ENCODE measurements around the gene SPO11. TPM values are rescaled to one million over a fixed set of nuclear protein-coding genes. Genes with fewer than 3 reads are reported as not detected.

SPO11 gene
- polyA plus RNA-seq, 2 of the 4 experiments (the other 2 are of a cell fraction): not detected

DNA sequence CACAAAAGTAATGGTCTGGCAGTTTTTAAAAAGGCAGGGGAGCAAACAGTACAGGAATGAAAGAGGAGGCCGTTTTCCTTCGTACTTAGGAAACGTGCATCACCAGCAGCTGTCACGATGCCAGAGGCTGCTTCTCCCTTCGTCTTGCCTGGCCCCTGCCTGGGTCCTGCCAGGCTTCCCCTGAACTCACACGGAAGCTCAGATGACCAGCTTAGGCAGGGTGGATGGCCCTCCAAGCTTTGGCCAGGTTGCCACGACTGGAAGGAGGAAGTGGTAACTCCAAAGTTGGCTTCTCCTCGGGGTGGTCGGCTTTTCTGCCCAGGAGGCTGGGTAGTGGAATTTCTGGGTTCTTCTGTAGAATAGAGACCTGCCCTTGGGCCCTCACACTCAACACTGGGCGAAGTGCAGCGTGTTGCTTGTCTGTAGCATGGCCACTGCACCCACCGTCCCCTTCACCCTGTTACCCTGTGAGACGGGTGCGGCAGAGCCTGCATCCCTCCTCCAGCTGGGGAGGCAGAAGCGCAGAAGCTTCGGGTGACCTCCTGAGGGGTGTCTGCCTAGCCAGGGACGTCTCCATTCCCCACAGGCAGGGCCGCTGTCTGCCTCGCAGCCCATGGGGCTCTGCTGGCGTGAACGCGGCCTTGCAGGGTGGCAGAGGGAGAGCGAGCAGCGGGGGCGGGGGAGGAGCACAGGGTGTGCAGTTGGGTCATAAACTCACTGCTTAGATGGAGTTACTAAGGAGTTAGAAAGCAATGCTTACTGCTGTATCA, 43.2 kb downstream of the SPO11 start (continued):
- TF ChIP-seq NFE2L2 (conservative IDR thresholded peaks at IDR 0.05; ENCODE audit: low read length) (no peak), HOXB13 (CRISPR knock-in tag; IDR thresholded peaks at IDR 0.05; ENCODE audit: low read depth) (no peak), RCOR1 (IDR thresholded peaks at IDR 0.05; ENCODE audit: low read depth, low read length) (no peak)

DNA sequence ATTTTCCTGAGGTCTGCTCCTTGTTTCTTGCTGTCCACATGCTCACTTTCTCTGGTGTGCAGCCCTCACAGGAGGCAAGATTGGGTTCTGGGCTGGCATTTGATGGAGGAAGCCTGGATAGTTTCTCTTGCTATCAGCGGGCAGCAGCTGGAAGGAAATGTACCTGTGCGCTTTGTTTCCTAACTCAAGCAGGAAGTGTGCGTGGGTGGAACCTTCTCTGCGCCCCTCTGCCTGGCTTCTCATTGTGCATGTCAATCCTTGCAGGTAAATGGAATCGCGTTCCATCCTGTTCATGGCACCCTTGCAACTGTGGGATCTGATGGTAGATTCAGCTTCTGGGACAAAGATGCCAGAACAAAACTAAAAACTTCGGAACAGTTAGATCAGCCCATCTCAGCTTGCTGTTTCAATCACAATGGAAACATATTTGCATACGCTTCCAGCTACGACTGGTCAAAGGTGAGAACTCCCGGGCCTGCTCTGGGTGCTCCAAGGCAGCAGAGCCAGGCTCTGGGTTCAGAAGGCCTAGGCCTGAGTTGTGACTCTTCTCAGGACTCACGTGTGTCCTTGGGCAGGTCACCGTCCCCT, 44.8 kb downstream of the SPO11 start:
- ChIA-PET POLR2A (no interaction called here), CTCF (interaction anchor here (1.0 to 3.9 kb wide), 6 partner anchors 10 to 284 kb away, joined by 3 to 21 read pairs (median 4); no protein-coding TSS in a partner anchor)
- no peak for TF ChIP-seq MAFK (IDR thresholded peaks at IDR 0.05; ENCODE audit: partially characterized antibody)
- no peak for TF ChIP-seq ZSCAN20 (CRISPR knock-in tag; IDR thresholded peaks at IDR 0.05)
- no peak for TF ChIP-seq PBX3 (IDR thresholded peaks at IDR 0.05)
- no peak for TF ChIP-seq RARB (CRISPR knock-in tag; IDR thresholded peaks at IDR 0.05)
- TF ChIP-seq HMGXB4 (CRISPR knock-in tag; IDR thresholded peaks at IDR 0.05; ENCODE audit: borderline replicate concordance): no peak
- no peak for TF ChIP-seq HDAC2 (IDR thresholded peaks at IDR 0.05)
- no peak for TF ChIP-seq NR3C1 (IDR thresholded peaks at IDR 0.05)
- TF ChIP-seq NFE2L2 (conservative IDR thresholded peaks at IDR 0.05; ENCODE audit: low read length): no peak
- no peak for TF ChIP-seq KDM5A (IDR thresholded peaks at IDR 0.05)
- TF ChIP-seq FOXS1 (CRISPR knock-in tag; IDR thresholded peaks at IDR 0.05): no peak
- no peak for TF ChIP-seq FOSL2 (IDR thresholded peaks at IDR 0.05)
- no peak for TF ChIP-seq FOSL2 (CRISPR knock-in tag; IDR thresholded peaks at IDR 0.05)
- TF ChIP-seq CBX8 (IDR thresholded peaks at IDR 0.05): no peak
- TF ChIP-seq, protein P1, sequence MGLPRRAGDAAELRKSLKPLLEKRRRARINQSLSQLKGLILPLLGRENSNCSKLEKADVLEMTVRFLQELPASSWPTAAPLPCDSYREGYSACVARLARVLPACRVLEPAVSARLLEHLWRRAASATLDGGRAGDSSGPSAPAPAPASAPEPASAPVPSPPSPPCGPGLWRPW (IDR thresholded peaks at IDR 0.05): no peak
- no peak for TF ChIP-seq SREBF2 (IDR thresholded peaks at IDR 0.05)
- TF ChIP-seq HEYL (CRISPR knock-in tag; IDR thresholded peaks at IDR 0.05): no peak
- no peak for TF ChIP-seq MYC (IDR thresholded peaks at IDR 0.05; ENCODE audit: borderline replicate concordance, low read length)
- TF ChIP-seq CHD2 (IDR thresholded peaks at IDR 0.05; ENCODE audit: low read length, partially characterized antibody): no peak
- no peak for TF ChIP-seq SMC3 (IDR thresholded peaks at IDR 0.05)
- TF ChIP-seq, protein P2, sequence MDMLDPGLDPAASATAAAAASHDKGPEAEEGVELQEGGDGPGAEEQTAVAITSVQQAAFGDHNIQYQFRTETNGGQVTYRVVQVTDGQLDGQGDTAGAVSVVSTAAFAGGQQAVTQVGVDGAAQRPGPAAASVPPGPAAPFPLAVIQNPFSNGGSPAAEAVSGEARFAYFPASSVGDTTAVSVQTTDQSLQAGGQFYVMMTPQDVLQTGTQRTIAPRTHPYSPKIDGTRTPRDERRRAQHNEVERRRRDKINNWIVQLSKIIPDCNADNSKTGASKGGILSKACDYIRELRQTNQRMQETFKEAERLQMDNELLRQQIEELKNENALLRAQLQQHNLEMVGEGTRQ (IDR thresholded peaks at IDR 0.05): no peak
- TF ChIP-seq RFX5 (IDR thresholded peaks at IDR 0.05): no peak

More for the DNA sequence above, 44.8 kb downstream of the SPO11 start:
- Histone ChIP-seq H3K27ac (no peak overlapping the region), H3K4me3 (no peak overlapping the region), H3K9me3 (no peaks in the 10 kb centered on the region), H3K4me1 (no peaks in the 10 kb centered on the region), H3K4me2 (no peak overlapping the region)
- no peak for ATAC-seq
- 95% methylated on average over 12 of the region's 12 CpGs for WGBS (ENCODE audit: missing lambda C conversion rate)
- no peak for FAIRE-seq
- no peak for DNase-seq (ENCODE audit: low read depth in 1 of 2, low spot score in 1 of 2)
